Ishikawa (cell line): ENCODE results near the gene NT5M.

Experiments
- CEBPB ChIP-seq: IDR thresholded peaks from 2 replicates; pipeline ENCODE4 v1.6.1; 2012
- EP300 ChIP-seq: IDR thresholded peaks from 2 replicates; pipeline ENCODE4 v1.6.1; 2012; ENCODE audit warnings: borderline replicate concordance
- MAX ChIP-seq: IDR thresholded peaks from 2 replicates; pipeline ENCODE4 v1.6.1; 2012
- ZBTB7A ChIP-seq: IDR thresholded peaks from 2 replicates; pipeline ENCODE4 v1.6.1; 2012; ENCODE audit warnings: low read depth
- TF ChIP-seq, protein P1 (sequence below): IDR thresholded peaks from 2 replicates; pipeline ENCODE4 v1.6.1; 2012; ENCODE audit warnings: low read depth, mild to moderate bottlenecking

GRCh38 chr17:17341452-17341851, 38.3 kb downstream of the NT5M start:
- TF ChIP-seq MAX (no peak), EP300 (no peak), CEBPB (no peak), ZBTB7A (no peak)
- TF ChIP-seq, protein P1, sequence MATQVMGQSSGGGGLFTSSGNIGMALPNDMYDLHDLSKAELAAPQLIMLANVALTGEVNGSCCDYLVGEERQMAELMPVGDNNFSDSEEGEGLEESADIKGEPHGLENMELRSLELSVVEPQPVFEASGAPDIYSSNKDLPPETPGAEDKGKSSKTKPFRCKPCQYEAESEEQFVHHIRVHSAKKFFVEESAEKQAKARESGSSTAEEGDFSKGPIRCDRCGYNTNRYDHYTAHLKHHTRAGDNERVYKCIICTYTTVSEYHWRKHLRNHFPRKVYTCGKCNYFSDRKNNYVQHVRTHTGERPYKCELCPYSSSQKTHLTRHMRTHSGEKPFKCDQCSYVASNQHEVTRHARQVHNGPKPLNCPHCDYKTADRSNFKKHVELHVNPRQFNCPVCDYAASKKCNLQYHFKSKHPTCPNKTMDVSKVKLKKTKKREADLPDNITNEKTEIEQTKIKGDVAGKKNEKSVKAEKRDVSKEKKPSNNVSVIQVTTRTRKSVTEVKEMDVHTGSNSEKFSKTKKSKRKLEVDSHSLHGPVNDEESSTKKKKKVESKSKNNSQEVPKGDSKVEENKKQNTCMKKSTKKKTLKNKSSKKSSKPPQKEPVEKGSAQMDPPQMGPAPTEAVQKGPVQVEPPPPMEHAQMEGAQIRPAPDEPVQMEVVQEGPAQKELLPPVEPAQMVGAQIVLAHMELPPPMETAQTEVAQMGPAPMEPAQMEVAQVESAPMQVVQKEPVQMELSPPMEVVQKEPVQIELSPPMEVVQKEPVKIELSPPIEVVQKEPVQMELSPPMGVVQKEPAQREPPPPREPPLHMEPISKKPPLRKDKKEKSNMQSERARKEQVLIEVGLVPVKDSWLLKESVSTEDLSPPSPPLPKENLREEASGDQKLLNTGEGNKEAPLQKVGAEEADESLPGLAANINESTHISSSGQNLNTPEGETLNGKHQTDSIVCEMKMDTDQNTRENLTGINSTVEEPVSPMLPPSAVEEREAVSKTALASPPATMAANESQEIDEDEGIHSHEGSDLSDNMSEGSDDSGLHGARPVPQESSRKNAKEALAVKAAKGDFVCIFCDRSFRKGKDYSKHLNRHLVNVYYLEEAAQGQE, result no peak
